GM18868 (cell line): ENCODE results near the gene ARL4C.
"Not testable (repeated sequence)": the region's sequence is repeated elsewhere in the genome, so short reads cannot be mapped to it uniquely, and the experiment has no call there.

Experiments
- ATAC-seq: cut with Tn5 transposase; IDR thresholded peaks from one replicate; pipeline ENCODE4 v1.9.1; 2021; ENCODE audit warnings: mild to moderate bottlenecking, moderate library complexity; ENCODE audit not compliant: unreplicated experiment

ARL4C gene

GRCh38 chr2:234478121-234478858 is 18.6 kb downstream of the ARL4C start:
- no peak for ATAC-seq

- no peak for ATAC-seq
Measured at GRCh38 chr2:234476766-234477165, 20.1 kb downstream of the ARL4C start.

GRCh38 chr2:234474654-234475053 is 22.2 kb downstream of the ARL4C start:
- no peak for ATAC-seq

GRCh38 chr2:234472155-234472554 is 24.7 kb downstream of the ARL4C start:
- ATAC-seq: no peak

- ATAC-seq: no peak
Measured at GRCh38 chr2:234469972-234470371, 26.9 kb downstream of the ARL4C start.

- no peak for ATAC-seq
Measured at GRCh38 chr2:234469251-234469845, 27.5 kb downstream of the ARL4C start.

GRCh38 chr2:234468503-234468902 is 28.4 kb downstream of the ARL4C start:
- ATAC-seq: no peak

- no peak for ATAC-seq
Measured at GRCh38 chr2:234467289-234467688, 29.6 kb downstream of the ARL4C start.

- ATAC-seq: no peak
Measured at GRCh38 chr2:234464291-234464645, 32.6 kb downstream of the ARL4C start.

GRCh38 chr2:234463626-234464290 is 33.1 kb downstream of the ARL4C start:
- ATAC-seq: no peak

- ATAC-seq: no peak
Measured at GRCh38 chr2:234462218-234462992, 34.5 kb downstream of the ARL4C start.

- no peak for ATAC-seq
Measured at GRCh38 chr2:234459401-234460009, 37.4 kb downstream of the ARL4C start.

GRCh38 chr2:234458466-234458865 is 38.4 kb downstream of the ARL4C start:
- ATAC-seq: no peak

GRCh38 chr2:234457421-234457820 is 39.5 kb downstream of the ARL4C start:
- no peak for ATAC-seq

- ATAC-seq: not testable (repeated sequence)
Measured at GRCh38 chr2:234455246-234455645, 41.6 kb downstream of the ARL4C start.

GRCh38 chr2:234454433-234454832 is 42.4 kb downstream of the ARL4C start:
- no peak for ATAC-seq

- ATAC-seq: no peak
Measured at GRCh38 chr2:234453216-234453615, 43.7 kb downstream of the ARL4C start.

- ATAC-seq: no peak
Measured at GRCh38 chr2:234451852-234452625, 44.8 kb downstream of the ARL4C start.

GRCh38 chr2:234451242-234451641 is 45.6 kb downstream of the ARL4C start:
- ATAC-seq: no peak

- ATAC-seq: no peak
Measured at GRCh38 chr2:234450431-234451124, 46.3 kb downstream of the ARL4C start.
